Cardiac septum (tissue), 1 donor: ENCODE results near the gene NR2E1. TPM values are rescaled to one million over a fixed set of nuclear protein-coding genes. Genes with fewer than 3 reads are reported as not detected.

Experiments used
- DNase-seq: peaks from one replicate; pipeline ENCODE4 v3.0.0-alpha.2; 2020; ENCODE audit warnings: low spot score
- intact Hi-C: fragments of 100-400 bp; cut with DNase I; formaldehyde crosslinking; loops from one replicate; pipeline ENCODE4 v1.14.0; 2022
- total RNA-seq: library from RNA; stranded (reverse); fragmentation: NEBNext Ultra II Directional; extraction: Animal tissue kit (Norgen Biotek cat#: 25700); gene quantifications from one replicate; pipeline ENCODE4 v1.2.1, GENCODE V29; 2021
- donor health status: DM: no; HTN: no; CAD: no.

NR2E1 gene
- total RNA-seq, 1 donor from 2014 or later: 0.08 TPM

GRCh38 chr6:108168501-108169463 lies 3.0 kb downstream of the NR2E1 start:
- no peak for DNase-seq
- intact Hi-C loops: loop anchor here (5.0 kb wide), 1 partner anchor 51 kb away; no protein-coding TSS in a partner anchor

- intact Hi-C loops: loop anchor here (5.0 kb wide), 1 partner anchor 52 kb away; no protein-coding TSS in a partner anchor
- no peak for DNase-seq
These were observed 3.9 kb downstream of the NR2E1 start for GRCh38 chr6:108169464-108170331.

GRCh38 chr6:108170332-108171290 lies 4.8 kb downstream of the NR2E1 start:
- intact Hi-C loops: no loop called here
- DNase-seq: no peak

GRCh38 chr6:108171291-108171917 lies 5.6 kb downstream of the NR2E1 start:
- intact Hi-C loops: no loop called here
- DNase-seq: no peak

GRCh38 chr6:108171918-108172516 lies 6.2 kb downstream of the NR2E1 start:
- intact Hi-C loops: no loop called here
- no peak for DNase-seq

- DNase-seq: no peak
- intact Hi-C loops: no loop called here
These were observed 8.8 kb downstream of the NR2E1 start for GRCh38 chr6:108174371-108175175.

- DNase-seq: no peak
- intact Hi-C loops: no loop called here
These were observed 9.4 kb downstream of the NR2E1 start for GRCh38 chr6:108175176-108175591.

GRCh38 chr6:108175592-108176279 lies 9.9 kb downstream of the NR2E1 start:
- intact Hi-C loops: no loop called here
- peak; percentile 84 for DNase-seq

GRCh38 chr6:108176281-108177089 lies 10.7 kb downstream of the NR2E1 start:
- intact Hi-C loops: no loop called here
- no peak for DNase-seq

- DNase-seq: no peak
- intact Hi-C loops: no loop called here
These were observed 13.9 kb downstream of the NR2E1 start for GRCh38 chr6:108179741-108180140.

- intact Hi-C loops: no loop called here
- no peak for DNase-seq
These were observed 14.4 kb downstream of the NR2E1 start for GRCh38 chr6:108180266-108180665.

GRCh38 chr6:108180776-108181175 lies 15.0 kb downstream of the NR2E1 start:
- intact Hi-C loops: no loop called here
- no peak for DNase-seq

- intact Hi-C loops: no loop called here
These were observed 20.4 kb downstream of the NR2E1 start for GRCh38 chr6:108186226-108186625.

GRCh38 chr6:108187519-108187918 lies 21.7 kb downstream of the NR2E1 start:
- DNase-seq: no peak
- intact Hi-C loops: no loop called here

More at GRCh38 chr6:108186226-108186625, 20.4 kb downstream of the NR2E1 start:
- no peak for DNase-seq

GRCh38 chr6:108193131-108193530 lies 27.3 kb downstream of the NR2E1 start:
- intact Hi-C loops: no loop called here
- no peak for DNase-seq

GRCh38 chr6:108193835-108194234 lies 28.0 kb downstream of the NR2E1 start:
- no peak for DNase-seq
- intact Hi-C loops: no loop called here
